GM18861 (cell line): ENCODE results near the gene ATOX1.
"Not testable (repeated sequence)": the region's sequence is repeated elsewhere in the genome, so short reads cannot be mapped to it uniquely, and the experiment has no call there.

Experiments used
- ATAC-seq: cut with Tn5 transposase; IDR thresholded peaks from one replicate; pipeline ENCODE4 v1.9.1; 2021; ENCODE audit not compliant: unreplicated experiment

The ATOX1 gene

GRCh38 chr5:151699071-151699901 is 59.1 kb downstream of the ATOX1 start:
- ATAC-seq = no peak

- not testable (repeated sequence) for ATAC-seq
Observed at GRCh38 chr5:151698081-151698480, 60.4 kb downstream of the ATOX1 start.

GRCh38 chr5:151697452-151697851 is 61.0 kb downstream of the ATOX1 start:
- no peak for ATAC-seq

GRCh38 chr5:151696470-151697061 is 61.9 kb downstream of the ATOX1 start:
- ATAC-seq = no peak

- ATAC-seq = no peak
Observed at GRCh38 chr5:151695464-151695863, 63.0 kb downstream of the ATOX1 start.

GRCh38 chr5:151694035-151694485 is 64.4 kb downstream of the ATOX1 start:
- no peak for ATAC-seq
